GM12872 (cell line): Measurements from ENCODE around the gene RAD50.

ENCODE experiments used
- CTCF ChIP-seq: IDR thresholded peaks from 3 replicates; pipeline ENCODE4 v1.5.1; 2011; ENCODE audit warnings: low read depth, mild to moderate bottlenecking, low read length, moderate library complexity; ENCODE audit not compliant: insufficient read depth

Gene RAD50

GRCh38 chr5:132530946-132531345, 25.8 kb upstream of the RAD50 start:
- no peak for TF ChIP-seq CTCF

- TF ChIP-seq CTCF = no peak
Measured at GRCh38 chr5:132539716-132540115, 17.1 kb upstream of the RAD50 start.

- TF ChIP-seq CTCF = no peak
Measured at GRCh38 chr5:132540149-132540548, 16.6 kb upstream of the RAD50 start.

GRCh38 chr5:132540764-132541163, 16.0 kb upstream of the RAD50 start:
- TF ChIP-seq CTCF = no peak

- no peak for TF ChIP-seq CTCF
Measured at GRCh38 chr5:132543472-132544201, 13.1 kb upstream of the RAD50 start, which contains the start of gene IL5. IL5 (minus strand) TSS chr5:132543522; CDS start chr5:132543478, 44 bp downstream.

- no peak for TF ChIP-seq CTCF
Measured at GRCh38 chr5:132546108-132546507, 10.7 kb upstream of the RAD50 start.

- TF ChIP-seq CTCF = no peak
Measured at GRCh38 chr5:132547269-132547668, 9.5 kb upstream of the RAD50 start.
